HFF-Myc (cell line): Measurements from ENCODE around the gene GALNT7.

ENCODE experiments used
- DNase-seq: peaks from one replicate; pipeline ENCODE4 v3.0.0-alpha.2; 2011; ENCODE audit warnings: low read depth; ENCODE audit errors: extremely low read depth
- H3K4me3 ChIP-seq: replicated peaks from 2 replicates; pipeline ENCODE4 v1.5.1; 2011; ENCODE audit warnings: low read depth, mild to moderate bottlenecking, control low read depth, low read length
- CTCF ChIP-seq: IDR thresholded peaks from 2 replicates; pipeline ENCODE4 v1.5.1; 2012; ENCODE audit warnings: mild to moderate bottlenecking, low read depth, low read length, control low read depth; ENCODE audit errors: missing control alignments

Gene GALNT7

GRCh38 chr4:173288698-173289352 lies 120.2 kb downstream of the GALNT7 start:
- TF ChIP-seq CTCF: no peak
- no peak overlapping the region for H3K4me3 ChIP-seq
- DNase-seq: no peak

- DNase-seq: no peak
- H3K4me3 ChIP-seq: no peak overlapping the region
- TF ChIP-seq CTCF: no peak
These were observed 120.7 kb downstream of the GALNT7 start for GRCh38 chr4:173289353-173289727.

GRCh38 chr4:173291899-173292298 lies 123.3 kb downstream of the GALNT7 start:
- DNase-seq: no peak
- TF ChIP-seq CTCF: no peak
- H3K4me3 ChIP-seq: no peak overlapping the region

- DNase-seq: no peak
- H3K4me3 ChIP-seq: no peak overlapping the region
- TF ChIP-seq CTCF: no peak
These were observed 125.1 kb downstream of the GALNT7 start for GRCh38 chr4:173293663-173294062.

GRCh38 chr4:173294444-173294843 lies 125.8 kb downstream of the GALNT7 start:
- TF ChIP-seq CTCF: no peak
- no peak for DNase-seq
- H3K4me3 ChIP-seq: no peak overlapping the region

- peak; percentile 59 for TF ChIP-seq CTCF
- H3K4me3 ChIP-seq: no peak overlapping the region
- peak; percentile 29 for DNase-seq
These were observed 133.0 kb downstream of the GALNT7 start for GRCh38 chr4:173301518-173302201.

- no peak for DNase-seq
- TF ChIP-seq CTCF: no peak
- no peak overlapping the region for H3K4me3 ChIP-seq
These were observed 139.2 kb downstream of the GALNT7 start for GRCh38 chr4:173307778-173308177.
